ENCODE data around the gene ZMIZ1. TPM values are rescaled to one million over a fixed set of nuclear protein-coding genes. Genes with fewer than 3 reads are reported as not detected.

The ZMIZ1 gene
- total RNA-seq, 4 donors from 2014 or later: 58.1 to 87.4 (median 74.2) TPM

GRCh38 chr10:79189181-79189580 is 120.4 kb downstream of the ZMIZ1 start:
- intact Hi-C loops (cut with DNase I; ENCODE audit: low total_unique reads): no loop called here

GRCh38 chr10:79189853-79190435 is 121.2 kb downstream of the ZMIZ1 start:
- intact Hi-C loops (cut with DNase I; ENCODE audit: low total_unique reads): loop anchor here (10.0 kb wide), 1 partner anchor 115 kb away; no protein-coding TSS in a partner anchor
- DNase-seq (ENCODE audit: low spot score in 2 of 2): no peak
- no peak for TF ChIP-seq CTCF (IDR thresholded peaks at IDR 0.05)
- TF ChIP-seq POLR2A (IDR thresholded peaks at IDR 0.05): no peak
- 62 to 65% methylated on average over 5 to 9 of the region's 10 CpGs for WGBS, 2 donors
- no peak overlapping the region for H3K4me3 ChIP-seq (ENCODE audit: low read depth, poor library complexity, severe bottlenecking)

More at GRCh38 chr10:79189181-79189580, 120.4 kb downstream of the ZMIZ1 start:
- 78 to 85% methylated on average over 4 of the region's 4 CpGs for WGBS, 2 donors
- TF ChIP-seq CTCF (IDR thresholded peaks at IDR 0.05) (no peak), POLR2A (IDR thresholded peaks at IDR 0.05) (no peak)
- DNase-seq (ENCODE audit: low spot score in 2 of 2): no peak
- no peak overlapping the region for H3K4me3 ChIP-seq (ENCODE audit: low read depth, poor library complexity, severe bottlenecking)

- no peak overlapping the region for H3K4me3 ChIP-seq (ENCODE audit: low read depth, poor library complexity, severe bottlenecking)
- WGBS, 2 donors: 86 to 90% methylated on average over 1 of the region's 1 CpG
- intact Hi-C loops (cut with DNase I; ENCODE audit: low total_unique reads): loop anchor here (10.0 kb wide), 1 partner anchor 116 kb away; no protein-coding TSS in a partner anchor
- DNase-seq (ENCODE audit: low spot score in 2 of 2): no peak
- TF ChIP-seq CTCF (IDR thresholded peaks at IDR 0.05) (no peak), POLR2A (IDR thresholded peaks at IDR 0.05) (no peak)
Measured at GRCh38 chr10:79190740-79191261, 122.0 kb downstream of the ZMIZ1 start.

GRCh38 chr10:79191951-79192676 is 123.3 kb downstream of the ZMIZ1 start:
- no peak for DNase-seq (ENCODE audit: low spot score in 2 of 2)
- 55 to 62% methylated on average over 4 of the region's 4 CpGs for WGBS, 2 donors
- TF ChIP-seq CTCF (IDR thresholded peaks at IDR 0.05): no peak
- no peak for TF ChIP-seq POLR2A (IDR thresholded peaks at IDR 0.05)
- intact Hi-C loops (cut with DNase I; ENCODE audit: low total_unique reads): loop anchor here (10.0 kb wide), 1 partner anchor 117 kb away; no protein-coding TSS in a partner anchor
- no peak overlapping the region for H3K4me3 ChIP-seq (ENCODE audit: low read depth, poor library complexity, severe bottlenecking)

- TF ChIP-seq POLR2A (IDR thresholded peaks at IDR 0.05) (no peak), CTCF (IDR thresholded peaks at IDR 0.05) (no peak)
- intact Hi-C loops (cut with DNase I; ENCODE audit: low total_unique reads): loop anchor here (10.0 kb wide), 1 partner anchor 118 kb away; no protein-coding TSS in a partner anchor
- DNase-seq (ENCODE audit: low spot score in 2 of 2): no peak
- H3K4me3 ChIP-seq (ENCODE audit: low read depth, poor library complexity, severe bottlenecking): no peak overlapping the region
- WGBS, 2 donors: 34 to 41% methylated on average over 4 of the region's 4 CpGs
Measured at GRCh38 chr10:79192677-79193003, 123.9 kb downstream of the ZMIZ1 start.

Data from lower leg skin (tissue), 4 donors.